Body of pancreas (tissue), 4 donors: ENCODE results near the gene BCL6B. TPM values are rescaled to one million over a fixed set of nuclear protein-coding genes. Genes with fewer than 3 reads are reported as not detected.
A peak's percentile ranks its signal among the peaks of the same experiment; 100 is the strongest.

Source experiments
- ATAC-seq: fragments of 150-250 bp; one replicate; pipeline ENCODE4 v1.9.1; 2016
- DNase-seq, 4 donors: peaks; one replicate each; pipeline ENCODE4 v3.0.0-alpha.2; 2019
- H3K27ac ChIP-seq, 4 donors: fragments of 200-600 bp; sonication (generic); 1 replicate in 3 of 4; 2 replicates in 1 of 4; pipeline versions ENCODE4 v1.5.1 to v1.6.1; 2016 to 2019; ENCODE audit warnings: mild to moderate bottlenecking in 1 of 4, mixed read lengths in 1 of 4, moderate library complexity in 1 of 4
- H3K27me3 ChIP-seq, 2 donors: fragments of 200-600 bp; sonication (generic); one replicate each; pipeline ENCODE4 v1.6.0; 2016; ENCODE audit warnings: mild to moderate bottlenecking in 1 of 2
- H3K36me3 ChIP-seq, 2 donors: fragments of 200-600 bp; sonication (generic); replicated peaks in 1 of 2; 2 replicates each; pipeline ENCODE4 v1.5.1; 2016; ENCODE audit warnings: low read depth in 2 of 2; ENCODE audit not compliant: insufficient read depth in 1 of 2
- H3K4me1 ChIP-seq: fragments of 200-600 bp; sonication (generic); one replicate; pipeline ENCODE4 v1.6.0; 2016
- H3K4me3 ChIP-seq, 2 donors: fragments of 200-600 bp; sonication (generic); 1 replicate in 1 of 2; 2 replicates in 1 of 2; pipeline ENCODE4 v1.5.1; 2016 to 2019
- H3K9me3 ChIP-seq, 3 donors: fragments of 200-600 bp; sonication (generic); 1 replicate in 2 of 3; 2 replicates in 1 of 3; pipeline ENCODE4 v1.5.1; 2016
- CTCF ChIP-seq, 7 experiments: fragments of 450-650 bp in 4 of 7; fragments of 200-600 bp in 3 of 7; sonication (generic) in 3 of 7; IDR thresholded peaks; one replicate each; pipeline ENCODE4 v1.5.1; 2016 to 2019; ENCODE audit warnings: antibody characterized with exemption in 7 of 7
- POLR2A ChIP-seq, 3 donors: fragments of 450-650 bp; IDR thresholded peaks; one replicate each; pipeline ENCODE4 v1.6.1; 2016; ENCODE audit warnings: antibody characterized with exemption in 3 of 3, mild to moderate bottlenecking in 2 of 3
- WGBS, 2 donors: methylation state at CpG; one replicate each; pipeline ENCODE4 v1.1.5; 2017; 5-methylcytosine and 5-hydroxymethylcytosine counted together
- intact Hi-C: fragments of 100-400 bp; cut with DNase I; formaldehyde crosslinking; loops from one replicate; pipeline ENCODE4 v1.15.1; 2023
- total RNA-seq, 2 donors: library from RNA; depleted of rRNA; stranded (reverse); fragments of >200 nt; gene quantifications; one replicate each; pipeline ENCODE4 v1.1.0, GENCODE V29; 2016

Gene BCL6B
- total RNA-seq, 2 donors from 2014 or later = 1.6 to 8.9 TPM

GRCh38 chr17:7014995-7015958 is 7.6 kb upstream of the BCL6B start:
- H3K9me3 ChIP-seq = no peaks in the 10 kb centered on the region
- TF ChIP-seq POLR2A (IDR thresholded peaks at IDR 0.05) (no peak), CTCF (IDR thresholded peaks at IDR 0.05) (no peak)
- ATAC-seq = no peak
- WGBS, 2 donors = 20 to 62% methylated on average over 19 to 49 of the region's 56 CpGs
- H3K4me1 ChIP-seq = peaks cover 37% of the 10 kb centered on the region
- intact Hi-C loops = no loop called here
- peak in 1 of 4 donors; percentile 36 for DNase-seq
- no peaks in the 10 kb centered on the region for H3K36me3 ChIP-seq
- H3K27ac ChIP-seq = peak overlapping the region; percentile 92 to 97 (median 96)
- H3K27me3 ChIP-seq = no peaks in the 10 kb centered on the region
- peak overlapping the region in 1 of 2 donors; percentile 37 for H3K4me3 ChIP-seq

DNA sequence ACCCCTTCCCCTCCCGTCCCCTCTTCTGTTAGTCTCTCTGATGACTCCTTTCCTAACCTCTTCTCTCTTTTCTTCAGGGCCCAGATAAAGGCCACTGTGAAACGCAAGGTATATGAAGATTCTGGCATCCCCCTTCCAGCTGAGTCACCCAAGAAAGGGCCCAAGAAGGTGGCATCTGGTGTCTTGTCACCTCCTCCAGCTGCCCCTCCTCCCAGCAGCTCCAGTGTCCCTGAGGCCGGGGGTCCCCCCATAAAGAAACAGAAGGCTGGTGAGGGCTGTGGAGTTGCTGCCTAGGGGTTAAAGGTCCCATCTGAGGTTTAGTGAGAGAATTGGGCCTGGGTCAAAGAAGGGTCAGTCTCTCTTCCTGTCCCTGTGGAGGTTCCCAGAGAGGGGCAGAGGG is 6.4 kb upstream of the BCL6B start:
- ATAC-seq (no peak), DNase-seq (no peak)
- Histone ChIP-seq H3K9me3 (no peaks in the 10 kb centered on the region), H3K4me1 (peaks cover 28% of the 10 kb centered on the region), H3K36me3 (no peaks in the 10 kb centered on the region), H3K4me3 (no peak overlapping the region), H3K27me3 (no peaks in the 10 kb centered on the region), H3K27ac (peak overlapping the region in 1 of 4 donors; percentile 96)
- intact Hi-C loops = no loop called here
- 89 to 96% methylated on average over 3 of the region's 3 CpGs for WGBS, 2 donors
- TF ChIP-seq POLR2A (IDR thresholded peaks at IDR 0.05) (no peak), CTCF (IDR thresholded peaks at IDR 0.05) (no peak)

DNA sequence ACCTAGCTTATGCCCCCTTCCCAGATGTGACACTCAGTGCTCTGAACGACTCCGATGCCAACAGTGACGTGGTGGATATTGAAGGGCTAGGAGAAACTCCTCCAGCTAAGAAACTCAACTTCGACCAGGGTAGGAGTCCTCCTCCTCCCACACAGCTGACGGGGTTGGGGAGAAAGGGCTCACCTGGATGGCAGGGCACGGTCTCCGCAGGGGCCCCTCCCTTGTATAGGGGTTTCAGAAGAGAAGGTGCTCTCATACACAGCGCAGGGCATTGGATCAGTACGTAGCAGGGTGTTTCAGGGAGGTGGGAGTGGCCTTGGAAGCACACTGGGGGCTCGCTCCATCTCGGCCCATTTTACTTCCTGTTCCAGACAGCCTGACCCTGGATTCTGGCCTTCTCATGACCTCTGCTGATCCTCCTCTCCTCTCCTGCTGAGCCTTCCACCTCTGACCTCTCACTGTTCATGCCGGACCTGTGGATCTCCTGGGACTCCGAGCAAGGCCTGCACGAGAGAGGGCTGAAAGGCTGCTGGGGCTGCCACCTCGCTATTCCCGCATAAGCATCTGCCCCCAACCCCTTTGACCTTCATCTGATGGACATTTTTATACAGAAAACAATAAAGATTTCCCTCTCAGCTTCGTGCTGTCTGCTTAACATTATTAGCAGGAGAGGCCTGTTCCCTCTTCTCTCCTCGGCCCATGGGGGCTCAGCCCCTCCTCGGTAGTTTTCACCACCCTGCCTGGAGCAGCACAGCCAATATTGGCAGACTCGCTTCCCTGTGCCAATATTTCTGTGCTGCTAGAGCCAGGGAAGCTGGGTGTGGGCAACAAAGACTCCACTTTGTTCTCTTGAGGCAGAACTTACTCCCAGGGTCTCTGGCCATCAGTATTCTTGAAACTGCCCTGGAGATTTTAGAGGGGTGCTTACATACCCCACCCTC is 5.7 kb upstream of the BCL6B start:
- H3K9me3 ChIP-seq = no peaks in the 10 kb centered on the region
- H3K27ac ChIP-seq = peak overlapping the region in 2 of 4 donors; percentile 6 to 79
- H3K4me3 ChIP-seq = no peak overlapping the region
- no peak for ATAC-seq
- WGBS, 2 donors = 83 to 85% methylated on average over 19 to 20 of the region's 20 CpGs
- H3K4me1 ChIP-seq = peaks cover 32% of the 10 kb centered on the region
- DNase-seq = no peak
- TF ChIP-seq POLR2A (IDR thresholded peaks at IDR 0.05) = no peak
- TF ChIP-seq CTCF (IDR thresholded peaks at IDR 0.05) = no peak
- no peaks in the 10 kb centered on the region for H3K27me3 ChIP-seq
- no peaks in the 10 kb centered on the region for H3K36me3 ChIP-seq
- intact Hi-C loops = no loop called here

DNA sequence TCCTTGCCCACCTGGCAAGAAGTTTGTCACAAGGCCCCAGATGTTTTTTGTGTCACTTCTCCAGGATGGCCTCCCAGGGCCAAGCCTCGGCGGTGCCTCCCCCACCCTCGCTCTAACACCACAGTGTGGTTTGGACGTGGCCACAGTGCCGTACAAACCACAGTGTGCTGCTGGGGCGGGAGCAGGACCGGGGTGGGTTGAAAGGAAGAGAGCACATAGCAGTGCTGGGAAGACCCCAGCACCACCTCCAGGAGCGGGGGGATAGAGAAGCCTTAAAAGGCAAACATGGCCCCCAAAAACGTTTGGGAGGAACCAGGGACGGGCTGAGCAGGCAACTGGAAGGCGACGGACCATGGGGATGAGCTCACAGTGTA is 5.0 kb upstream of the BCL6B start:
- Histone ChIP-seq H3K4me1 (peaks cover 39% of the 10 kb centered on the region), H3K4me3 (no peak overlapping the region), H3K9me3 (no peaks in the 10 kb centered on the region), H3K27ac (peak overlapping the region in 3 of 4 donors; percentile 6 to 79 (median 31)), H3K36me3 (no peaks in the 10 kb centered on the region), H3K27me3 (no peaks in the 10 kb centered on the region)
- DNase-seq = no peak
- intact Hi-C loops = no loop called here
- no peak for TF ChIP-seq POLR2A (IDR thresholded peaks at IDR 0.05)
- no peak for TF ChIP-seq CTCF (IDR thresholded peaks at IDR 0.05)
- no peak for ATAC-seq
- 82% methylated on average over 12 of the region's 12 CpGs for WGBS, 2 donors
